HEK293 (cell line): Measurements from ENCODE around the gene FAM78A.

Experiments used
- CTCF ChIA-PET: fragments of 350-600 bp; formaldehyde crosslinking; extraction: SDS; loops from one replicate; lab custom pipeline; 2021; ENCODE audit warnings: antibody characterized with exemption; lab: Yijun Ruan, JAX
- POLR2A ChIA-PET: fragments of 300-600 bp; formaldehyde crosslinking; extraction: SDS; loops from one replicate; lab custom pipeline; 2020; ENCODE audit warnings: antibody characterized with exemption, inconsistent platforms; lab: Yijun Ruan, JAX
- H3K27ac ChIP-seq: fragments of 200-500 bp; sonication (Bioruptor generic); 2 replicates; pipeline ENCODE4 v1.5.1; 2014; ENCODE audit warnings: low read depth, low read length, control low read depth, inconsistent platforms; ENCODE audit errors: extremely low read depth
- H3K36me3 ChIP-seq, 2 experiments: fragments of 200-500 bp in 1 of 2; sonication (Bioruptor generic) in 1 of 2; 1 replicate in 1 of 2; 2 replicates in 1 of 2; pipeline ENCODE4 v1.5.1; 2014 to 2017; ENCODE audit warnings: inconsistent platforms in 2 of 2, low read length in 2 of 2; ENCODE audit not compliant: control insufficient read depth in 2 of 2, insufficient read depth in 1 of 2
- H3K4me1 ChIP-seq: fragments of 200-500 bp; sonication (Bioruptor generic); 2 replicates; pipeline ENCODE4 v1.5.1; 2014; ENCODE audit warnings: mild to moderate bottlenecking, low read length, inconsistent platforms; ENCODE audit not compliant: control insufficient read depth, insufficient read depth
- H3K4me3 ChIP-seq: 2 replicates; pipeline ENCODE4 v1.5.1; 2011; ENCODE audit warnings: low read depth, mild to moderate bottlenecking, control low read depth, low read length, moderate library complexity
- H3K9me3 ChIP-seq: fragments of 200-500 bp; sonication (Bioruptor generic); 2 replicates; pipeline ENCODE4 v1.5.1; 2014; ENCODE audit warnings: low read depth, low read length, inconsistent platforms; ENCODE audit not compliant: control insufficient read depth, insufficient read depth
- AEBP2 ChIP-seq: fragments of 450-650 bp; formaldehyde crosslinking; IDR thresholded peaks from 2 replicates; pipeline ENCODE4 v1.5.1; 2016; ENCODE audit warnings: missing biosample characterization, missing genetic modification characterization, borderline replicate concordance
- KLF10 ChIP-seq: fragments of 450-650 bp; IDR thresholded peaks from 2 replicates; pipeline ENCODE4 v1.5.1; 2018; ENCODE audit warnings: missing biosample characterization, mild to moderate bottlenecking, missing genetic modification characterization
- KLF17 ChIP-seq: fragments of 450-650 bp; formaldehyde crosslinking; IDR thresholded peaks from 2 replicates; pipeline ENCODE4 v1.5.1; 2016; ENCODE audit warnings: missing biosample characterization, missing genetic modification characterization
- MZF1 ChIP-seq: fragments of 450-650 bp; formaldehyde crosslinking; IDR thresholded peaks from 2 replicates; pipeline ENCODE4 v1.5.1; 2017; ENCODE audit warnings: missing biosample characterization, missing genetic modification characterization, borderline replicate concordance
- TRIM28 ChIP-seq: IDR thresholded peaks from 2 replicates; pipeline ENCODE4 v1.6.1; 2011; ENCODE audit warnings: low read length, control low read depth, borderline replicate concordance
- ZBTB20 ChIP-seq: fragments of 450-650 bp; formaldehyde crosslinking; IDR thresholded peaks from 2 replicates; pipeline ENCODE4 v1.5.1; 2016; ENCODE audit warnings: missing biosample characterization, missing genetic modification characterization
- ZNF10 ChIP-seq: fragments of 450-650 bp; formaldehyde crosslinking; IDR thresholded peaks from 2 replicates; pipeline ENCODE4 v1.5.1; 2017; ENCODE audit warnings: missing biosample characterization, missing genetic modification characterization
- ZNF121 ChIP-seq: fragments of 450-650 bp; formaldehyde crosslinking; IDR thresholded peaks from 2 replicates; pipeline ENCODE4 v1.5.1; 2016; ENCODE audit warnings: missing biosample characterization, missing genetic modification characterization
- ZNF133 ChIP-seq: fragments of 450-650 bp; formaldehyde crosslinking; IDR thresholded peaks from 2 replicates; pipeline ENCODE4 v1.5.1; 2016; ENCODE audit warnings: missing biosample characterization, missing genetic modification characterization
- ZNF184 ChIP-seq: fragments of 450-650 bp; IDR thresholded peaks from 2 replicates; pipeline ENCODE4 v1.5.1; 2018; ENCODE audit warnings: missing biosample characterization, mild to moderate bottlenecking, missing genetic modification characterization
- ZNF266 ChIP-seq: fragments of 450-650 bp; formaldehyde crosslinking; IDR thresholded peaks from 2 replicates; pipeline ENCODE4 v1.5.1; 2016; ENCODE audit warnings: missing biosample characterization, missing genetic modification characterization, low read depth
- ZNF292 ChIP-seq: fragments of 450-650 bp; formaldehyde crosslinking; IDR thresholded peaks from 2 replicates; pipeline ENCODE4 v1.5.1; 2016; ENCODE audit warnings: low read depth, missing biosample characterization, missing genetic modification characterization, borderline replicate concordance
- ZNF501 ChIP-seq: fragments of 450-650 bp; formaldehyde crosslinking; IDR thresholded peaks from 2 replicates; pipeline ENCODE4 v1.5.1; 2016; ENCODE audit warnings: missing biosample characterization, missing genetic modification characterization
- ZNF555 ChIP-seq: fragments of 450-650 bp; formaldehyde crosslinking; conservative IDR thresholded peaks from 2 replicates; pipeline ENCODE4 v1.5.1; 2017; ENCODE audit warnings: missing biosample characterization, mild to moderate bottlenecking, missing genetic modification characterization, inconsistent platforms
- ZNF596 ChIP-seq: fragments of 450-650 bp; IDR thresholded peaks from 2 replicates; pipeline ENCODE4 v1.5.0; 2018; ENCODE audit warnings: missing biosample characterization, mild to moderate bottlenecking, missing genetic modification characterization, moderate library complexity
- ZNF843 ChIP-seq: fragments of 450-650 bp; formaldehyde crosslinking; IDR thresholded peaks from 2 replicates; pipeline ENCODE4 v1.5.1; 2016; ENCODE audit warnings: missing biosample characterization, missing genetic modification characterization
- ZSCAN23 ChIP-seq: fragments of 450-650 bp; formaldehyde crosslinking; IDR thresholded peaks from 2 replicates; pipeline ENCODE4 v1.5.1; 2016; ENCODE audit warnings: missing biosample characterization, missing genetic modification characterization
- ZSCAN4 ChIP-seq: fragments of 450-650 bp; formaldehyde crosslinking; IDR thresholded peaks from 2 replicates; pipeline ENCODE4 v1.5.1; 2017; ENCODE audit warnings: missing biosample characterization, missing genetic modification characterization
- TF ChIP-seq, protein P1 (sequence below): fragments of 450-650 bp; formaldehyde crosslinking; IDR thresholded peaks from 2 replicates; pipeline ENCODE4 v1.5.1; 2017; ENCODE audit warnings: missing biosample characterization, missing genetic modification characterization
- TF ChIP-seq, protein P2 (sequence below): fragments of 450-650 bp; formaldehyde crosslinking; IDR thresholded peaks from 2 replicates; pipeline ENCODE4 v1.5.1; 2016; ENCODE audit warnings: missing biosample characterization, missing genetic modification characterization

The FAM78A gene

GRCh38 chr9:131257266-131258025 lies 18.9 kb downstream of the FAM78A start:
- TF ChIP-seq ZNF266 (tag by site-specific recombination) (no peak), ZNF596 (tag by site-specific recombination) (no peak), ZNF843 (no peak), KLF17 (tag by site-specific recombination) (no peak), ZNF292 (tag by site-specific recombination) (no peak), ZSCAN23 (tag by site-specific recombination) (no peak), ZNF133 (tag by site-specific recombination) (no peak), ZSCAN4 (tag by site-specific recombination) (no peak), ZBTB20 (tag by site-specific recombination) (no peak), ZNF501 (tag by site-specific recombination) (no peak), ZNF121 (tag by site-specific recombination) (no peak), TRIM28 (no peak), MZF1 (tag by site-specific recombination) (no peak), ZNF184 (no peak), KLF10 (tag by site-specific recombination) (no peak), ZNF555 (no peak), AEBP2 (tag by site-specific recombination) (no peak), ZNF10 (tag by site-specific recombination) (no peak)
- TF ChIP-seq, protein P1, sequence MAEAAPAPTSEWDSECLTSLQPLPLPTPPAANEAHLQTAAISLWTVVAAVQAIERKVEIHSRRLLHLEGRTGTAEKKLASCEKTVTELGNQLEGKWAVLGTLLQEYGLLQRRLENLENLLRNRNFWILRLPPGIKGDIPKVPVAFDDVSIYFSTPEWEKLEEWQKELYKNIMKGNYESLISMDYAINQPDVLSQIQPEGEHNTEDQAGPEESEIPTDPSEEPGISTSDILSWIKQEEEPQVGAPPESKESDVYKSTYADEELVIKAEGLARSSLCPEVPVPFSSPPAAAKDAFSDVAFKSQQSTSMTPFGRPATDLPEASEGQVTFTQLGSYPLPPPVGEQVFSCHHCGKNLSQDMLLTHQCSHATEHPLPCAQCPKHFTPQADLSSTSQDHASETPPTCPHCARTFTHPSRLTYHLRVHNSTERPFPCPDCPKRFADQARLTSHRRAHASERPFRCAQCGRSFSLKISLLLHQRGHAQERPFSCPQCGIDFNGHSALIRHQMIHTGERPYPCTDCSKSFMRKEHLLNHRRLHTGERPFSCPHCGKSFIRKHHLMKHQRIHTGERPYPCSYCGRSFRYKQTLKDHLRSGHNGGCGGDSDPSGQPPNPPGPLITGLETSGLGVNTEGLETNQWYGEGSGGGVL (tag by site-specific recombination) = no peak
- TF ChIP-seq, protein P2, sequence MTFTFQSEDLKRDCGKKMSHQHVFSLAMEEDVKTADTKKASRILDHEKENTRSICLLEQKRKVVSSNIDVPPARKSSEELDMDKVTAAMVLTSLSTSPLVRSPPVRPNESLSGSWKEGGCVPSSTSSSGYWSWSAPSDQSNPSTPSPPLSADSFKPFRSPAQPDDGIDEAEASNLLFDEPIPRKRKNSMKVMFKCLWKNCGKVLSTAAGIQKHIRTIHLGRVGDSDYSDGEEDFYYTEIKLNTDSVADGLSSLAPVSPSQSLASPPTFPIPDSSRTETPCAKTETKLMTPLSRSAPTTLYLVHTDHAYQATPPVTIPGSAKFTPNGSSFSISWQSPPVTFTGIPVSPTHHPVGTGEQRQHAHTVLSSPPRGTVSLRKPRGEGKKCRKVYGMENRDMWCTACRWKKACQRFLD (tag by site-specific recombination) = no peak
- TF ChIP-seq, all 188 proteins: peak for 0
- Histone ChIP-seq H3K9me3 (no peaks in the 10 kb centered on the region), H3K4me3 (no peak overlapping the region), H3K36me3 (no peaks in the 10 kb centered on the region), H3K27ac (no peak overlapping the region), H3K4me1 (no peaks in the 10 kb centered on the region)
- ChIA-PET CTCF (interaction anchor here (0.6 to 1.2 kb wide), 4 partner anchors 39 to 1016 kb away, joined by 3 to 4 read pairs (median 4); no protein-coding TSS in a partner anchor), POLR2A (interaction anchor here (1.5 kb wide), 1 partner anchor 132 kb away, joined by 3 read pairs; the partner anchor contains the start of gene NUP214)
